ENCODE measurements around the gene RNU5D-1.

DNA sequence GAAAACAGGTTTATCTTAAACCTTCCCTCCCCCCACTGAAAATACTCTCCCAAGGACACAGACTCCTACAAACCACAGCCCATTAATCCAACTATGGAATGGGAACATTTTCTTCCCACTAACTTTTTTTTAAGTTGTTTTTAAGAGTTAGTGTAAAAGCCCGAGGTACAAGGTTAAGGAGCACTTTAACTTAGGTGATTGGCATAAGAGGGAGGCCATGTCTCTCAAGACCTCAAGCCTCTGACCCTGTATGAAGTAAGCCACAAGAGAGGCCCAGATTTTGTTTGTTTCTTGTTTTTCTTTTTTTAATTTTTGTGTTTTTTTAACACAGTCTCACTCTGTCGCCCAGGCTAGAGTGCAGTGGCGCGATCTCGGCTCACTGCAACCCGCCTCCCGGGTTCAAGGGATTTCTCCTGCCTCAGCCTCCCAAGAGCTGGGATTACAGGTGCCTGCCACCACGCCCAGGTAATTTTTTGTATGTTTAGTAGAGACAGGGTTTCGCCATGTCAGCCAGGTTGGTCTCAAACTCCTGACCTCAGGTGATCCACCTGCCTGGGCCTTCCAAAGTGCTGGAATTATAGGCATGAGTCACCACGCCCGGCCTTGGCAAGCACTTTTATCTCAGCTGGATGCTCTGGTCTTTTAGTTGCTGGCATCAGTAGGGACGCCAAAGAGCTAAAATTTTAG lies 42.1 kb downstream of the RNU5D-1 start:
- TF ChIP-seq CTCF (IDR thresholded peaks at IDR 0.05 in 8 of 11, conservative IDR thresholded peaks at IDR 0.05 in 3 of 11) (no peak), POLR2A (IDR thresholded peaks at IDR 0.05) (no peak)

Data from spleen (tissue), 7 donors.